ENCODE results near the gene CALY. TPM values are rescaled to one million over a fixed set of nuclear protein-coding genes. Genes with fewer than 3 reads are reported as not detected.

CALY gene
- total RNA-seq, 2 donors from 2014 or later = 0.75 to 1.3 TPM

GRCh38 chr10:133339708-133340380 lies 3.1 kb upstream of the CALY start:
- Histone ChIP-seq H3K9me3 (ENCODE audit: control insufficient read depth, low read length) (peaks cover 11% of the 10 kb centered on the region), H3K27me3 (ENCODE audit: control insufficient read depth, insufficient read depth, low read length, poor library complexity, severe bottlenecking) (peaks cover 69% of the 10 kb centered on the region), H3K27ac (ENCODE audit: low read depth, low read length) (no peak overlapping the region), H3K36me3 (ENCODE audit: control insufficient read depth, insufficient read depth, low read length) (no peaks in the 10 kb centered on the region), H3K9ac (ENCODE audit: extremely low read depth, low read length, poor library complexity, severe bottlenecking) (no peak overlapping the region), H3K4me1 (ENCODE audit: control insufficient read depth, insufficient read depth, low read length) (no peaks in the 10 kb centered on the region), H3K4me3 (ENCODE audit: low read length) (no peak overlapping the region)
- WGBS, 2 experiments (ENCODE audit: insufficient coverage in 1 of 2, insufficient read length in 1 of 2) = 87 to 97% methylated on average over 11 to 13 of the region's 13 CpGs
- TF ChIP-seq, protein P1, sequence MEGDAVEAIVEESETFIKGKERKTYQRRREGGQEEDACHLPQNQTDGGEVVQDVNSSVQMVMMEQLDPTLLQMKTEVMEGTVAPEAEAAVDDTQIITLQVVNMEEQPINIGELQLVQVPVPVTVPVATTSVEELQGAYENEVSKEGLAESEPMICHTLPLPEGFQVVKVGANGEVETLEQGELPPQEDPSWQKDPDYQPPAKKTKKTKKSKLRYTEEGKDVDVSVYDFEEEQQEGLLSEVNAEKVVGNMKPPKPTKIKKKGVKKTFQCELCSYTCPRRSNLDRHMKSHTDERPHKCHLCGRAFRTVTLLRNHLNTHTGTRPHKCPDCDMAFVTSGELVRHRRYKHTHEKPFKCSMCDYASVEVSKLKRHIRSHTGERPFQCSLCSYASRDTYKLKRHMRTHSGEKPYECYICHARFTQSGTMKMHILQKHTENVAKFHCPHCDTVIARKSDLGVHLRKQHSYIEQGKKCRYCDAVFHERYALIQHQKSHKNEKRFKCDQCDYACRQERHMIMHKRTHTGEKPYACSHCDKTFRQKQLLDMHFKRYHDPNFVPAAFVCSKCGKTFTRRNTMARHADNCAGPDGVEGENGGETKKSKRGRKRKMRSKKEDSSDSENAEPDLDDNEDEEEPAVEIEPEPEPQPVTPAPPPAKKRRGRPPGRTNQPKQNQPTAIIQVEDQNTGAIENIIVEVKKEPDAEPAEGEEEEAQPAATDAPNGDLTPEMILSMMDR (conservative IDR thresholded peaks at IDR 0.05) = no peak
- H3K4me1 Mint-ChIP-seq = no peaks in the 10 kb centered on the region
- H3K4me3 Mint-ChIP-seq = no peak overlapping the region
- no peaks in the 10 kb centered on the region for H3K9me3 Mint-ChIP-seq
- peaks cover 19% of the 10 kb centered on the region for H3K27me3 Mint-ChIP-seq (ENCODE audit: insufficient read depth)
- H3K36me3 Mint-ChIP-seq (ENCODE audit: low read depth) = no peaks in the 10 kb centered on the region
- no peak overlapping the region for H3K27ac Mint-ChIP-seq
- no peak for DNase-seq

DNA sequence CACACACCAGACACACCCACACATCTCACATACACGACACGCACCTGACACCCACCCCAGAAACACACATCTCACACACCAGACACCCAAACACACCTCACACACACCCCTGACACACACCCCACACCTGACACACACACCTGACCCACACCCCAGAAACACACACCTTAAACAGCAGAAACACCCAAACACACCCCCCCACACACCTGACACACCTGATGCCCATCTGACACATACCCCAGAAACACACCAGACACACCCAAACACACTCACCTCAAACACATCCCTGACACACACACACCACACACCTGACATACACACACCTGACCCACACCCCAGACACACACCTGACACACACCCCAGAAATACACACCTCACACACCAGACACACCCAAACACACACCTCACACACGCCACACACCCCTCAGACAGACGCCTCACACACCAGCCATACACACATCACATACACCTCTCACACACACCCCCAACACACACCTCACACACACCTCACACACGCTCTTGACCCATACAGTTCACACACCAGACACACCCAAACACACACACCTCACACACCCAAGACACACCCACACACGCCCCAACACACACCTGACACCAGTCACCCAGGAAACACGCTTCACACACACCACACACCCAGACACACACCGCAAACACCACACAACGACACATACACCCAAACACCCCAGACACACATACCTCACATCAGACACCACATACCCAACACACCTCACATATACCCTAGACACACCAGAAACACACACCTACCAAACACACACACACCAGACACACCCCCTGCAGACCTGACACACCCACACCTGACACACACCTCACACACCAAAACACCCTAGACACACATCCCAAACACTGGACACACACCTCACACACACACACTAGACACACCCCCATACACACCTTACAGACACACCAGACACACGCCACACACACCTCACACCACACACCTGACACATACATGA lies 1.7 kb upstream of the CALY start:
- Mint-ChIP-seq H3K4me3 (no peak overlapping the region), H3K4me1 (no peaks in the 10 kb centered on the region), H3K27ac (no peak overlapping the region), H3K36me3 (ENCODE audit: low read depth) (no peaks in the 10 kb centered on the region), H3K9me3 (peaks cover 2% of the 10 kb centered on the region), H3K27me3 (ENCODE audit: insufficient read depth) (peaks cover 10% of the 10 kb centered on the region)
- 82 to 90% methylated on average over 6 to 10 of the region's 10 CpGs for WGBS, 2 experiments (ENCODE audit: insufficient coverage in 1 of 2, insufficient read length in 1 of 2)
- H3K4me1 ChIP-seq (ENCODE audit: control insufficient read depth, insufficient read depth, low read length) = no peaks in the 10 kb centered on the region
- H3K36me3 ChIP-seq (ENCODE audit: control insufficient read depth, insufficient read depth, low read length) = no peaks in the 10 kb centered on the region
- no peak for DNase-seq
- TF ChIP-seq, protein P1 (conservative IDR thresholded peaks at IDR 0.05) = no peak
- H3K4me3 ChIP-seq (ENCODE audit: low read length) = no peak overlapping the region
- H3K9ac ChIP-seq (ENCODE audit: extremely low read depth, low read length, poor library complexity, severe bottlenecking) = no peak overlapping the region
- no peak overlapping the region for H3K27ac ChIP-seq (ENCODE audit: low read depth, low read length)
- H3K9me3 ChIP-seq (ENCODE audit: control insufficient read depth, low read length) = peaks cover 11% of the 10 kb centered on the region
- H3K27me3 ChIP-seq (ENCODE audit: control insufficient read depth, insufficient read depth, low read length, poor library complexity, severe bottlenecking) = peaks cover 83% of the 10 kb centered on the region

- no peak overlapping the region for H3K4me3 Mint-ChIP-seq
- peaks cover 14% of the 10 kb centered on the region for H3K27me3 Mint-ChIP-seq (ENCODE audit: insufficient read depth)
- no peak overlapping the region for H3K4me3 ChIP-seq (ENCODE audit: low read length)
- H3K36me3 ChIP-seq (ENCODE audit: control insufficient read depth, insufficient read depth, low read length) = no peaks in the 10 kb centered on the region
- no peak overlapping the region for H3K27ac ChIP-seq (ENCODE audit: low read depth, low read length)
- 84 to 89% methylated on average over 3 of the region's 3 CpGs for WGBS, 2 experiments (ENCODE audit: insufficient coverage in 1 of 2, insufficient read length in 1 of 2)
- peaks cover 94% of the 10 kb centered on the region for H3K27me3 ChIP-seq (ENCODE audit: control insufficient read depth, insufficient read depth, low read length, poor library complexity, severe bottlenecking)
- no peaks in the 10 kb centered on the region for H3K36me3 Mint-ChIP-seq (ENCODE audit: low read depth)
- no peak for DNase-seq
- no peaks in the 10 kb centered on the region for H3K4me1 Mint-ChIP-seq
- H3K9me3 ChIP-seq (ENCODE audit: control insufficient read depth, low read length) = peaks cover 11% of the 10 kb centered on the region
- no peak overlapping the region for H3K27ac Mint-ChIP-seq
- no peaks in the 10 kb centered on the region for H3K4me1 ChIP-seq (ENCODE audit: control insufficient read depth, insufficient read depth, low read length)
- H3K9me3 Mint-ChIP-seq = peaks cover 2% of the 10 kb centered on the region
- TF ChIP-seq, protein P1 (conservative IDR thresholded peaks at IDR 0.05) = no peak
- no peak overlapping the region for H3K9ac ChIP-seq (ENCODE audit: extremely low read depth, low read length, poor library complexity, severe bottlenecking)
These were observed 652 bp upstream of the CALY start for GRCh38 chr10:133337370-133337725.

Data from endodermal cell (in vitro differentiated cells).